Left kidney (tissue), 2 donors: ENCODE results near the gene ADPRHL1. TPM values are rescaled to one million over a fixed set of nuclear protein-coding genes. Genes with fewer than 3 reads are reported as not detected.
"Not testable (repeated sequence)": the region's sequence is repeated elsewhere in the genome, so short reads cannot be mapped to it uniquely, and the experiment has no call there.

Experiments
- DNase-seq: peaks from one replicate; pipeline ENCODE4 v3.0.0-alpha.2; 2013
- polyA plus RNA-seq: library from polyadenylated mRNA; unstranded; fragments of 120-200 nt; gene quantifications from one replicate; pipeline ENCODE4 v1.2.1, GENCODE V29; 2013; ENCODE audit not compliant: insufficient read length

ADPRHL1 gene
- polyA plus RNA-seq, 1 donor, result 5.2 TPM

GRCh38 chr13:113455384-113455783 is 2.1 kb upstream of the ADPRHL1 start:
- no peak for DNase-seq

GRCh38 chr13:113454936-113455335 is 1.6 kb upstream of the ADPRHL1 start:
- no peak for DNase-seq

- DNase-seq, result no peak
These were observed 822 bp downstream of the ADPRHL1 start for GRCh38 chr13:113452466-113452865.

- no peak for DNase-seq
These were observed 1.3 kb downstream of the ADPRHL1 start for GRCh38 chr13:113451951-113452421.

- not testable (repeated sequence) for DNase-seq
These were observed 2.2 kb downstream of the ADPRHL1 start for GRCh38 chr13:113450861-113451620.

GRCh38 chr13:113450348-113450744 is 2.9 kb downstream of the ADPRHL1 start:
- DNase-seq, result not testable (repeated sequence)

GRCh38 chr13:113449693-113450347 is 3.5 kb downstream of the ADPRHL1 start:
- no peak for DNase-seq

- DNase-seq, result no peak
These were observed 4.2 kb downstream of the ADPRHL1 start for GRCh38 chr13:113448885-113449692.

- DNase-seq, result no peak
These were observed 4.8 kb downstream of the ADPRHL1 start for GRCh38 chr13:113448545-113448884.

- no peak for DNase-seq
These were observed 5.7 kb downstream of the ADPRHL1 start for GRCh38 chr13:113447596-113447995.

- no peak for DNase-seq
These were observed 6.8 kb downstream of the ADPRHL1 start for GRCh38 chr13:113446488-113446854.

GRCh38 chr13:113445791-113446487 is 7.3 kb downstream of the ADPRHL1 start:
- no peak for DNase-seq

GRCh38 chr13:113443991-113444390 is 9.3 kb downstream of the ADPRHL1 start:
- DNase-seq, result no peak

- DNase-seq, result no peak
These were observed 10.3 kb downstream of the ADPRHL1 start for GRCh38 chr13:113442985-113443362.

- no peak for DNase-seq
These were observed 10.8 kb downstream of the ADPRHL1 start for GRCh38 chr13:113442354-113442984.

GRCh38 chr13:113441661-113442060 is 11.6 kb downstream of the ADPRHL1 start:
- no peak for DNase-seq

- no peak for DNase-seq
These were observed 15.8 kb downstream of the ADPRHL1 start for GRCh38 chr13:113437408-113438010.

GRCh38 chr13:113436866-113437265 is 16.4 kb downstream of the ADPRHL1 start:
- DNase-seq, result not testable (repeated sequence)

GRCh38 chr13:113435907-113436306 is 17.4 kb downstream of the ADPRHL1 start:
- not testable (repeated sequence) for DNase-seq

- no peak for DNase-seq
These were observed 19.8 kb downstream of the ADPRHL1 start for GRCh38 chr13:113433391-113433916.
